Peyer's patch (tissue), 4 donors: ENCODE data around the gene SMIM24. TPM values are rescaled to one million over a fixed set of nuclear protein-coding genes. Genes with fewer than 3 reads are reported as not detected.
"Not testable (repeated sequence)": the region's sequence is repeated elsewhere in the genome, so short reads cannot be mapped to it uniquely, and the experiment has no call there.

Source experiments
- DNase-seq, 3 donors: peaks; one replicate each; pipeline ENCODE4 v3.0.0-alpha.2; 2017 to 2019
- H3K27ac ChIP-seq, 4 donors: fragments of 200-600 bp; sonication (generic); one replicate each; pipeline ENCODE4 v1.5.1; 2016 to 2019
- H3K27me3 ChIP-seq, 2 donors: fragments of 200-600 bp; sonication (generic); one replicate each; pipeline ENCODE4 v1.5.1; 2019
- H3K36me3 ChIP-seq, 3 donors: fragments of 200-600 bp; sonication (generic); one replicate each; pipeline ENCODE4 v1.5.1; 2016 to 2019
- H3K4me1 ChIP-seq, 4 donors: fragments of 200-600 bp; sonication (generic); one replicate each; pipeline ENCODE4 v1.5.1; 2016 to 2019
- H3K4me3 ChIP-seq, 4 donors: fragments of 200-600 bp; sonication (generic); 1 replicate in 3 of 4; 2 replicates in 1 of 4; pipeline ENCODE4 v1.5.1; 2016 to 2019; ENCODE audit warnings: mild to moderate bottlenecking in 1 of 4
- H3K9me3 ChIP-seq, 4 donors: fragments of 200-600 bp; sonication (generic); one replicate each; pipeline ENCODE4 v1.5.1; 2016 to 2019; ENCODE audit warnings: mild to moderate bottlenecking in 1 of 4
- POLR2A ChIP-seq, 2 donors: fragments of 450-650 bp; IDR thresholded peaks; one replicate each; pipeline ENCODE4 v1.5.1; 2017; ENCODE audit warnings: antibody characterized with exemption in 2 of 2, mild to moderate bottlenecking in 2 of 2, moderate library complexity in 2 of 2
- total RNA-seq, 4 donors: library from RNA; depleted of rRNA; stranded (reverse); fragments of >200 nt; gene quantifications; one replicate each; pipeline ENCODE4 v1.1.0, GENCODE V29; 2016
- TF ChIP-seq, protein P1 (sequence below), 6 experiments: fragments of 450-650 bp in 4 of 6; fragments of 200-600 bp in 2 of 6; sonication (generic) in 1 of 6; IDR thresholded peaks; one replicate each; pipeline ENCODE4 v1.5.1; 2017 to 2019; ENCODE audit warnings: antibody characterized with exemption in 6 of 6, mild to moderate bottlenecking in 3 of 6, moderate library complexity in 1 of 6

SMIM24 gene
- 1,000 to 10,000 TPM in 1 of 4 donors, 100 to 1,000 TPM in 2, 10 to 100 TPM in 1; 75.9 to 1,153 (median 771) TPM for total RNA-seq

DNA sequence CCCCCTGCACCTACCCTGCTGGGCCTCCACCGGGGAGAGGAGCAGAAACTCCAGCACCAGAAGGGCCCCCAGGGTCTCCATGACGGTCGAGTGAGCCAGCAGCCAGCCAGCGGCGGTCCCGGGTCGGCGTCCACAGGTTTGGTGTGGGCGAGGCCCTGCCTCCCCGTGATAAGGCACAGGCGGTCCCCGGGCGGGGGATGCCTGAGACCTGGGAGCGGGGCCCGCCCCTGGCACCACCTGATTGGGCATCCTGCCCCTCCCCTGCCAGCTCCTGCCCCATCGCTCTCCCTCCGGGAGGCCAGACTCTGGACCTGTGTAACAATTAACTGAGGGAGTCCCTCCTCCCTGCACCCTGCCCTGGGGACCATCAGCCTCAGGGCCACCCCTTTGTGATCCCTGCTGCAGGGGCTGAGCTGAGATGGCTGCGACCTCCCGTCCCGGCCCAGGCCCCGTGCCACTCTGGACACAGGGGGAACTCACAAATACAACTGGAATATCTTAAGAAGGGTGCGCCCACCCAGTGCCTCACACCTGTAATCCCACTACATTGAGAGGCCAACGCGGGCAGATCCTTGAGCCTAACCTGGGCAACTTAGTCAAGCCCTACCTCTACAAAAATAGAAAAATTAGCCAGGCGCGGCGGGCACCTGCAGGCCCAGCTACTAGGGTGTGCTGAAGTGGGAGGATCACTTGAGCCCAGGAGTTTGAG is at the start of gene SMIM24:
SMIM24 (minus strand) TSS at position 143 of the 709 bp plus-strand sequence; CDS start at position 81, 62 bp downstream.
- peaks cover 0 to 27% (median 0%) of the 10 kb centered on the region in 4 donors for H3K4me1 ChIP-seq
- peak in 2 of 3 donors; percentile 89 to 94 for DNase-seq
- peak; percentile 94 to 96 for TF ChIP-seq POLR2A (IDR thresholded peaks at IDR 0.05)
- TF ChIP-seq, protein P1, sequence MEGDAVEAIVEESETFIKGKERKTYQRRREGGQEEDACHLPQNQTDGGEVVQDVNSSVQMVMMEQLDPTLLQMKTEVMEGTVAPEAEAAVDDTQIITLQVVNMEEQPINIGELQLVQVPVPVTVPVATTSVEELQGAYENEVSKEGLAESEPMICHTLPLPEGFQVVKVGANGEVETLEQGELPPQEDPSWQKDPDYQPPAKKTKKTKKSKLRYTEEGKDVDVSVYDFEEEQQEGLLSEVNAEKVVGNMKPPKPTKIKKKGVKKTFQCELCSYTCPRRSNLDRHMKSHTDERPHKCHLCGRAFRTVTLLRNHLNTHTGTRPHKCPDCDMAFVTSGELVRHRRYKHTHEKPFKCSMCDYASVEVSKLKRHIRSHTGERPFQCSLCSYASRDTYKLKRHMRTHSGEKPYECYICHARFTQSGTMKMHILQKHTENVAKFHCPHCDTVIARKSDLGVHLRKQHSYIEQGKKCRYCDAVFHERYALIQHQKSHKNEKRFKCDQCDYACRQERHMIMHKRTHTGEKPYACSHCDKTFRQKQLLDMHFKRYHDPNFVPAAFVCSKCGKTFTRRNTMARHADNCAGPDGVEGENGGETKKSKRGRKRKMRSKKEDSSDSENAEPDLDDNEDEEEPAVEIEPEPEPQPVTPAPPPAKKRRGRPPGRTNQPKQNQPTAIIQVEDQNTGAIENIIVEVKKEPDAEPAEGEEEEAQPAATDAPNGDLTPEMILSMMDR (IDR thresholded peaks at IDR 0.05): no peak
- H3K4me3 ChIP-seq: peak within 1 kb of the TSS in 3 of 4 donors; percentile 27 to 68 (median 56)
- H3K27me3 ChIP-seq: peaks cover 0 to 3% of the 10 kb centered on the region in 2 donors
- H3K36me3 ChIP-seq: peaks cover 0 to 6% (median 0%) of the 10 kb centered on the region in 3 donors
- H3K27ac ChIP-seq: peak within 1 kb of the TSS in 3 of 4 donors; percentile 69 to 95 (median 88)
- H3K9me3 ChIP-seq: no peaks in the 10 kb centered on the region

DNA sequence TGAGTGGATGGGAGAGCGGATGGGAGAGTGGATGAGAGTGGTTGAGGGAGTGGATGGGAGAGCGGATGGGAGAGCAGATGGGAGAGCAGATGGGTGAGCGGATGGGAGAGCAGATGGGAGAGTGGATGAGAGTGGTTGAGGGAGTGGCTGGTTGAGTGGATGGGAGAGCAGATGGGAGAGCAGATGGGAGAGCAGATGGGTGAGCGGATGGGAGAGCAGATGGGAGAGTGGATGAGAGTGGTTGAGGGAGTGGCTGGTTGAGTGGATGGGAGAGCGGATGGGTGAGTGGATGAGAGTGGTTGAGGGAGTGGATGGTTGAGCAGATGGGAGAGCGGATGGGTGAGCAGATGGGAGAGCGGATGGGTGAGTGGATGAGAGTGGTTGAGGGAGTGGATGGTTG is 49.0 kb upstream of the SMIM24 start:
- H3K36me3 ChIP-seq: peaks cover 0 to 77% (median 0%) of the 10 kb centered on the region in 3 donors

GRCh38 chr19:3528539-3529211 is 48.4 kb upstream of the SMIM24 start:
- Histone ChIP-seq H3K36me3 (peaks cover 0 to 77% (median 0%) of the 10 kb centered on the region in 3 donors), H3K4me1 (no peaks in the 10 kb centered on the region), H3K9me3 (no peaks in the 10 kb centered on the region), H3K27ac (no peak overlapping the region), H3K4me3 (no peak overlapping the region), H3K27me3 (no peaks in the 10 kb centered on the region)
- TF ChIP-seq POLR2A (IDR thresholded peaks at IDR 0.05): no peak
- TF ChIP-seq, protein P1 (IDR thresholded peaks at IDR 0.05): no peak
- no peak for DNase-seq

More for the DNA sequence above, 49.0 kb upstream of the SMIM24 start:
- not testable (repeated sequence) for DNase-seq, H3K27ac ChIP-seq, H3K27me3 ChIP-seq, H3K4me3 ChIP-seq, H3K4me1 ChIP-seq, H3K9me3 ChIP-seq

DNA sequence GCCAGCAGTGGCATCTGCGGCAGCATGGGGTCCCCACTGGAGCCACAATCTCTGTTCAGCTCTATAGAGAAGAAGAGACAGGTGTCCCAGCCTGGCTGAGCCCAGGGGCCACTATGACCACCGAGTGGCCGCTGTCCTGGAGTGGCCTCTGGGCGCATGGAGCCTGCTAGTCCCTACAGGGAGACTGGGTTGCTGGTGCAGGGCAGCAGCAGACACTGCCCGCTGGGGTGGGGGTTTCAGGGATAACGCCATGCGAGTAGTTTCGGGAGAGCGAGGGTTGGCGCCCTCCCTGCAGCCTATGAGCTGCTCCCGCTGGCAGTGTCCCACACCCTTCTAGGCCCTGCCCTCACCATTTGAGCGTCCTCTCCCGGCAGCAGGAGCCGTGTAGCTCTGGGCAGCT is 47.8 kb upstream of the SMIM24 start:
- Histone ChIP-seq H3K36me3 (peaks cover 0 to 77% (median 0%) of the 10 kb centered on the region in 3 donors), H3K27ac (no peak overlapping the region)

DNA sequence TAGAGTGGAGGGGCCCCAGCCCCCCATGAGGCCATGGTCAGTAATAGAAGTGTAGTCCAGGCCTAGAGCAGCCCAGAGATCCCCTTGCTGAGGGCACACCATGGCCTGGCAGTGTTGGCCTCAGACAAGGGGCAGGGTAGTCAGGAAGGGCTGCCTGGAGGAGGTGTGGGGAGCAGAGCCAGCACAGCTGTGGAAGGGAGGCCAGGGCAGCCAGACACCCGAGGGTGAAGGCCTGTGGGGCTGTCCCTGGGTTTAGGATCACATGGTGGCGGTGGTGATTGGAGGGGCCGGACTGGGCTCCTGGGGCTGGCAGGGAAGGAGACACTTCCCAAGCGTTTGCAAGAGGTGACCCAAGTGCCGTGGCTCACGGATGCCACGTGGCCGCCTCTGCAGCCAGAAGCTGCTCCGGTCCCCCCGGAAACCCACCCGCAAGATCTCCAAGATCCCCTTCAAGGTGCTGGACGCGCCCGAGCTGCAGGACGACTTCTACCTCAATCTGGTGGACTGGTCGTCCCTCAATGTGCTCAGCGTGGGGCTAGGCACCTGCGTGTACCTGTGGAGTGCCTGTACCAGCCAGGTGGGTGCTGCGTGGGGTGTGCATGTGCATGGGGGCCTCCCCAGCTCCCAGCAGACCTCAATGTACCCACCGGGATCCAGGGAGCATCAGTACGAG is 47.0 kb upstream of the SMIM24 start:
- H3K27me3 ChIP-seq: no peaks in the 10 kb centered on the region
- H3K4me3 ChIP-seq: no peak overlapping the region
- H3K27ac ChIP-seq: no peak overlapping the region
- peaks cover 0 to 77% (median 0%) of the 10 kb centered on the region in 3 donors for H3K36me3 ChIP-seq
- no peak for DNase-seq
- H3K4me1 ChIP-seq: no peaks in the 10 kb centered on the region
- H3K9me3 ChIP-seq: no peaks in the 10 kb centered on the region
- TF ChIP-seq, protein P1 (IDR thresholded peaks at IDR 0.05): no peak
- no peak for TF ChIP-seq POLR2A (IDR thresholded peaks at IDR 0.05)

More for the DNA sequence above, 47.8 kb upstream of the SMIM24 start:
- no peaks in the 10 kb centered on the region for H3K4me1 ChIP-seq
- H3K4me3 ChIP-seq: no peak overlapping the region
- TF ChIP-seq POLR2A (IDR thresholded peaks at IDR 0.05): no peak
- TF ChIP-seq, protein P1 (IDR thresholded peaks at IDR 0.05): no peak
- H3K9me3 ChIP-seq: no peaks in the 10 kb centered on the region
- no peak for DNase-seq
- H3K27me3 ChIP-seq: no peaks in the 10 kb centered on the region
